ENCODE data around the gene CTCF. TPM values are rescaled to one million over a fixed set of nuclear protein-coding genes. Genes with fewer than 3 reads are reported as not detected.

The CTCF gene
- total and polyA plus RNA-seq, 2 experiments from 2014 or later: 64.5 to 72.3 TPM

- Histone ChIP-seq H3K4me1 (ENCODE audit: insufficient read depth) (no peaks in the 10 kb centered on the region; the same call in 1 of the 2 replicates), H4K20me1 (replicated peaks; ENCODE audit: insufficient read depth) (peaks cover 5% of the 10 kb centered on the region), H3K79me2 (replicated peaks; ENCODE audit: insufficient read depth) (no peaks in the 10 kb centered on the region), H3K27ac (ENCODE audit: low read depth) (no peak overlapping the region), H3K36me3 (ENCODE audit: insufficient read depth) (no peaks in the 10 kb centered on the region), H3K4me3 (no peak overlapping the region), H3K4me2 (no peak overlapping the region), H3K27me3 (ENCODE audit: insufficient read depth) (peaks cover 31% of the 10 kb centered on the region), H3F3A (replicated peaks; ENCODE audit: low read depth) (peaks cover 5% of the 10 kb centered on the region; the same call in 1 of the 2 replicates), H3K9me2 (ENCODE audit: insufficient read depth) (no peaks in the 10 kb centered on the region), H2AFZ (no peak overlapping the region)
- TF ChIP-seq ZNF331 (CRISPR knock-in tag; IDR thresholded peaks at IDR 0.05; ENCODE audit: low read depth) (no peak), EZH2phosphoT487 (IDR thresholded peaks at IDR 0.05; ENCODE audit: unreplicated experiment) (no peak), POLR2AphosphoS5 (IDR thresholded peaks at IDR 0.05; ENCODE audit: low read depth) (no peak), JUNB (IDR thresholded peaks at IDR 0.05; ENCODE audit: unreplicated experiment) (no peak), STAT1 (IDR thresholded peaks at IDR 0.05; ENCODE audit: unreplicated experiment) (no peak), CREB1 (CRISPR knock-in tag; IDR thresholded peaks at IDR 0.05; ENCODE audit: low read depth) (no peak), EZH2 (IDR thresholded peaks at IDR 0.05; ENCODE audit: low read depth, unreplicated experiment) (no peak), ZNF114 (CRISPR knock-in tag; IDR thresholded peaks at IDR 0.05) (no peak), NANOG (IDR thresholded peaks at IDR 0.05; ENCODE audit: borderline replicate concordance) (no peak)
- TF ChIP-seq, protein P1, sequence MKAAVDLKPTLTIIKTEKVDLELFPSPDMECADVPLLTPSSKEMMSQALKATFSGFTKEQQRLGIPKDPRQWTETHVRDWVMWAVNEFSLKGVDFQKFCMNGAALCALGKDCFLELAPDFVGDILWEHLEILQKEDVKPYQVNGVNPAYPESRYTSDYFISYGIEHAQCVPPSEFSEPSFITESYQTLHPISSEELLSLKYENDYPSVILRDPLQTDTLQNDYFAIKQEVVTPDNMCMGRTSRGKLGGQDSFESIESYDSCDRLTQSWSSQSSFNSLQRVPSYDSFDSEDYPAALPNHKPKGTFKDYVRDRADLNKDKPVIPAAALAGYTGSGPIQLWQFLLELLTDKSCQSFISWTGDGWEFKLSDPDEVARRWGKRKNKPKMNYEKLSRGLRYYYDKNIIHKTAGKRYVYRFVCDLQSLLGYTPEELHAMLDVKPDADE (IDR thresholded peaks at IDR 0.05): no peak
- TF ChIP-seq, protein P2, sequence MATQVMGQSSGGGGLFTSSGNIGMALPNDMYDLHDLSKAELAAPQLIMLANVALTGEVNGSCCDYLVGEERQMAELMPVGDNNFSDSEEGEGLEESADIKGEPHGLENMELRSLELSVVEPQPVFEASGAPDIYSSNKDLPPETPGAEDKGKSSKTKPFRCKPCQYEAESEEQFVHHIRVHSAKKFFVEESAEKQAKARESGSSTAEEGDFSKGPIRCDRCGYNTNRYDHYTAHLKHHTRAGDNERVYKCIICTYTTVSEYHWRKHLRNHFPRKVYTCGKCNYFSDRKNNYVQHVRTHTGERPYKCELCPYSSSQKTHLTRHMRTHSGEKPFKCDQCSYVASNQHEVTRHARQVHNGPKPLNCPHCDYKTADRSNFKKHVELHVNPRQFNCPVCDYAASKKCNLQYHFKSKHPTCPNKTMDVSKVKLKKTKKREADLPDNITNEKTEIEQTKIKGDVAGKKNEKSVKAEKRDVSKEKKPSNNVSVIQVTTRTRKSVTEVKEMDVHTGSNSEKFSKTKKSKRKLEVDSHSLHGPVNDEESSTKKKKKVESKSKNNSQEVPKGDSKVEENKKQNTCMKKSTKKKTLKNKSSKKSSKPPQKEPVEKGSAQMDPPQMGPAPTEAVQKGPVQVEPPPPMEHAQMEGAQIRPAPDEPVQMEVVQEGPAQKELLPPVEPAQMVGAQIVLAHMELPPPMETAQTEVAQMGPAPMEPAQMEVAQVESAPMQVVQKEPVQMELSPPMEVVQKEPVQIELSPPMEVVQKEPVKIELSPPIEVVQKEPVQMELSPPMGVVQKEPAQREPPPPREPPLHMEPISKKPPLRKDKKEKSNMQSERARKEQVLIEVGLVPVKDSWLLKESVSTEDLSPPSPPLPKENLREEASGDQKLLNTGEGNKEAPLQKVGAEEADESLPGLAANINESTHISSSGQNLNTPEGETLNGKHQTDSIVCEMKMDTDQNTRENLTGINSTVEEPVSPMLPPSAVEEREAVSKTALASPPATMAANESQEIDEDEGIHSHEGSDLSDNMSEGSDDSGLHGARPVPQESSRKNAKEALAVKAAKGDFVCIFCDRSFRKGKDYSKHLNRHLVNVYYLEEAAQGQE (IDR thresholded peaks at IDR 0.05; ENCODE audit: unreplicated experiment): no peak
- TF ChIP-seq, protein P3, sequence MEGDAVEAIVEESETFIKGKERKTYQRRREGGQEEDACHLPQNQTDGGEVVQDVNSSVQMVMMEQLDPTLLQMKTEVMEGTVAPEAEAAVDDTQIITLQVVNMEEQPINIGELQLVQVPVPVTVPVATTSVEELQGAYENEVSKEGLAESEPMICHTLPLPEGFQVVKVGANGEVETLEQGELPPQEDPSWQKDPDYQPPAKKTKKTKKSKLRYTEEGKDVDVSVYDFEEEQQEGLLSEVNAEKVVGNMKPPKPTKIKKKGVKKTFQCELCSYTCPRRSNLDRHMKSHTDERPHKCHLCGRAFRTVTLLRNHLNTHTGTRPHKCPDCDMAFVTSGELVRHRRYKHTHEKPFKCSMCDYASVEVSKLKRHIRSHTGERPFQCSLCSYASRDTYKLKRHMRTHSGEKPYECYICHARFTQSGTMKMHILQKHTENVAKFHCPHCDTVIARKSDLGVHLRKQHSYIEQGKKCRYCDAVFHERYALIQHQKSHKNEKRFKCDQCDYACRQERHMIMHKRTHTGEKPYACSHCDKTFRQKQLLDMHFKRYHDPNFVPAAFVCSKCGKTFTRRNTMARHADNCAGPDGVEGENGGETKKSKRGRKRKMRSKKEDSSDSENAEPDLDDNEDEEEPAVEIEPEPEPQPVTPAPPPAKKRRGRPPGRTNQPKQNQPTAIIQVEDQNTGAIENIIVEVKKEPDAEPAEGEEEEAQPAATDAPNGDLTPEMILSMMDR (conservative IDR thresholded peaks at IDR 0.05; ENCODE audit: low read depth in 2 of 2): no peak
- TF ChIP-seq, protein P4, sequence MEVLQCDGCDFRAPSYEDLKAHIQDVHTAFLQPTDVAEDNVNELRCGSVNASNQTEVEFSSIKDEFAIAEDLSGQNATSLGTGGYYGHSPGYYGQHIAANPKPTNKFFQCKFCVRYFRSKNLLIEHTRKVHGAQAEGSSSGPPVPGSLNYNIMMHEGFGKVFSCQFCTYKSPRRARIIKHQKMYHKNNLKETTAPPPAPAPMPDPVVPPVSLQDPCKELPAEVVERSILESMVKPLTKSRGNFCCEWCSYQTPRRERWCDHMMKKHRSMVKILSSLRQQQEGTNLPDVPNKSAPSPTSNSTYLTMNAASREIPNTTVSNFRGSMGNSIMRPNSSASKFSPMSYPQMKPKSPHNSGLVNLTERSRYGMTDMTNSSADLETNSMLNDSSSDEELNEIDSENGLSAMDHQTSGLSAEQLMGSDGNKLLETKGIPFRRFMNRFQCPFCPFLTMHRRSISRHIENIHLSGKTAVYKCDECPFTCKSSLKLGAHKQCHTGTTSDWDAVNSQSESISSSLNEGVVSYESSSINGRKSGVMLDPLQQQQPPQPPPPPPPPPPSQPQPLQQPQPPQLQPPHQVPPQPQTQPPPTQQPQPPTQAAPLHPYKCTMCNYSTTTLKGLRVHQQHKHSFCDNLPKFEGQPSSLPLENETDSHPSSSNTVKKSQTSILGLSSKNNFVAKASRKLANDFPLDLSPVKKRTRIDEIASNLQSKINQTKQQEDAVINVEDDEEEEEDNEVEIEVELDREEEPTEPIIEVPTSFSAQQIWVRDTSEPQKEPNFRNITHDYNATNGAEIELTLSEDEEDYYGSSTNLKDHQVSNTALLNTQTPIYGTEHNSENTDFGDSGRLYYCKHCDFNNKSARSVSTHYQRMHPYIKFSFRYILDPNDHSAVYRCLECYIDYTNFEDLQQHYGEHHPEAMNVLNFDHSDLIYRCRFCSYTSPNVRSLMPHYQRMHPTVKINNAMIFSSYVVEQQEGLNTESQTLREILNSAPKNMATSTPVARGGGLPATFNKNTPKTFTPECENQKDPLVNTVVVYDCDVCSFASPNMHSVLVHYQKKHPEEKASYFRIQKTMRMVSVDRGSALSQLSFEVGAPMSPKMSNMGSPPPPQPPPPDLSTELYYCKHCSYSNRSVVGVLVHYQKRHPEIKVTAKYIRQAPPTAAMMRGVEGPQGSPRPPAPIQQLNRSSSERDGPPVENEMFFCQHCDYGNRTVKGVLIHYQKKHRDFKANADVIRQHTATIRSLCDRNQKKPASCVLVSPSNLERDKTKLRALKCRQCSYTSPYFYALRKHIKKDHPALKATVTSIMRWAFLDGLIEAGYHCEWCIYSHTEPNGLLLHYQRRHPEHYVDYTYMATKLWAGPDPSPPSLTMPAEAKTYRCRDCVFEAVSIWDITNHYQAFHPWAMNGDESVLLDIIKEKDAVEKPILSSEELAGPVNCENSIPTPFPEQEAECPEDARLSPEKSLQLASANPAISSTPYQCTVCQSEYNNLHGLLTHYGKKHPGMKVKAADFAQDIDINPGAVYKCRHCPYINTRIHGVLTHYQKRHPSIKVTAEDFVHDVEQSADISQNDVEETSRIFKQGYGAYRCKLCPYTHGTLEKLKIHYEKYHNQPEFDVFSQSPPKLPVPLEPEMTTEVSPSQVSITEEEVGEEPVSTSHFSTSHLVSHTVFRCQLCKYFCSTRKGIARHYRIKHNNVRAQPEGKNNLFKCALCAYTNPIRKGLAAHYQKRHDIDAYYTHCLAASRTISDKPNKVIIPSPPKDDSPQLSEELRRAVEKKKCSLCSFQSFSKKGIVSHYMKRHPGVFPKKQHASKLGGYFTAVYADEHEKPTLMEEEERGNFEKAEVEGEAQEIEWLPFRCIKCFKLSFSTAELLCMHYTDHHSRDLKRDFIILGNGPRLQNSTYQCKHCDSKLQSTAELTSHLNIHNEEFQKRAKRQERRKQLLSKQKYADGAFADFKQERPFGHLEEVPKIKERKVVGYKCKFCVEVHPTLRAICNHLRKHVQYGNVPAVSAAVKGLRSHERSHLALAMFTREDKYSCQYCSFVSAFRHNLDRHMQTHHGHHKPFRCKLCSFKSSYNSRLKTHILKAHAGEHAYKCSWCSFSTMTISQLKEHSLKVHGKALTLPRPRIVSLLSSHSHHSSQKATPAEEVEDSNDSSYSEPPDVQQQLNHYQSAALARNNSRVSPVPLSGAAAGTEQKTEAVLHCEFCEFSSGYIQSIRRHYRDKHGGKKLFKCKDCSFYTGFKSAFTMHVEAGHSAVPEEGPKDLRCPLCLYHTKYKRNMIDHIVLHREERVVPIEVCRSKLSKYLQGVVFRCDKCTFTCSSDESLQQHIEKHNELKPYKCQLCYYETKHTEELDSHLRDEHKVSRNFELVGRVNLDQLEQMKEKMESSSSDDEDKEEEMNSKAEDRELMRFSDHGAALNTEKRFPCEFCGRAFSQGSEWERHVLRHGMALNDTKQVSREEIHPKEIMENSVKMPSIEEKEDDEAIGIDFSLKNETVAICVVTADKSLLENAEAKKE (CRISPR knock-in tag; IDR thresholded peaks at IDR 0.05): no peak
- H3K9me3 Mint-ChIP-seq: no peaks in the 10 kb centered on the region; the same call in 2 of the 3 replicates
- DNase-seq (ENCODE audit: low spot score) (no peak), ATAC-seq (no peak)
- peaks cover 33% of the 10 kb centered on the region for H3K4me1 Mint-ChIP-seq
- peaks cover 57% of the 10 kb centered on the region for H3K27me3 Mint-ChIP-seq (ENCODE audit: insufficient read depth, low read depth, poor library complexity)
- H3K4me3 Mint-ChIP-seq: no peak overlapping the region; the same call in 2 of the 3 replicates
- H3K27ac Mint-ChIP-seq: no peak overlapping the region
- peaks cover 12% of the 10 kb centered on the region for H3K36me3 Mint-ChIP-seq (ENCODE audit: low read depth)
Measured at GRCh38 chr16:67543582-67543981, 18.7 kb upstream of the CTCF start.
